A673 (cell line): ENCODE measurements around the gene LPCAT2. TPM values are rescaled to one million over a fixed set of nuclear protein-coding genes. Genes with fewer than 3 reads are reported as not detected.

Experiments
- BruUV-seq: library from RNA; stranded (reverse); fragments of 400-500 nt; replicated peaks from 2 replicates; lab custom pipeline; 2021; lab: Mats Ljungman, UMichigan
- CTCF ChIA-PET: fragments of 300-600 bp; sonication (Branson Sonifier 250); formaldehyde crosslinking; loops from one replicate; lab custom pipeline; 2022; ENCODE audit warnings: antibody characterized with exemption; lab: Charles Lee
- POLR2A ChIA-PET: fragments of 300-600 bp; sonication (Branson Sonifier 250); formaldehyde crosslinking; loops from one replicate; lab custom pipeline; 2022; ENCODE audit warnings: antibody characterized with exemption; ENCODE audit not compliant: low non-redundant PET; lab: Charles Lee
- DNase-seq: peaks from one replicate; pipeline ENCODE4 v3.0.0-alpha.2; 2015; ENCODE audit warnings: low spot score
- H3K27ac ChIP-seq: fragments of 200-600 bp; sonication (generic); 2 replicates; pipeline ENCODE4 v1.5.1; 2016; ENCODE audit warnings: mixed run types, low read depth, mild to moderate bottlenecking, mixed read lengths, antibody characterized with exemption, low read length; ENCODE audit not compliant: poor library complexity, severe bottlenecking
- H3K27me3 ChIP-seq: fragments of 200-600 bp; sonication (generic); replicated peaks from 2 replicates; pipeline ENCODE4 v1.6.1; 2017; ENCODE audit warnings: mixed run types, low read depth, mild to moderate bottlenecking, mixed read lengths, antibody characterized with exemption, low read length; ENCODE audit not compliant: insufficient read depth, poor library complexity
- H3K36me3 ChIP-seq: fragments of 200-600 bp; sonication (generic); 2 replicates; pipeline ENCODE4 v1.6.1; 2016; ENCODE audit warnings: mixed run types, mild to moderate bottlenecking, mixed read lengths, antibody characterized with exemption, low read length; ENCODE audit not compliant: insufficient read depth, poor library complexity, severe bottlenecking
- H3K4me1 ChIP-seq: fragments of 200-600 bp; sonication (generic); 2 replicates; pipeline ENCODE4 v1.6.1; 2017; ENCODE audit warnings: mixed run types, mild to moderate bottlenecking, mixed read lengths, antibody characterized with exemption, low read length; ENCODE audit not compliant: insufficient read depth, poor library complexity, severe bottlenecking
- H3K4me3 ChIP-seq: fragments of 200-600 bp; sonication (generic); 2 replicates; pipeline ENCODE4 v1.5.1; 2016; ENCODE audit warnings: low read depth, mixed run types, mild to moderate bottlenecking, mixed read lengths, low read length; ENCODE audit not compliant: poor library complexity, severe bottlenecking
- H3K9me3 ChIP-seq: fragments of 200-600 bp; sonication (generic); 2 replicates; pipeline ENCODE4 v1.6.1; 2016; ENCODE audit warnings: mixed run types, low read depth, mild to moderate bottlenecking, mixed read lengths, antibody characterized with exemption, low read length; ENCODE audit not compliant: poor library complexity, severe bottlenecking
- EZH2 ChIP-seq: fragments of 200-600 bp; sonication (generic); IDR thresholded peaks from 2 replicates; pipeline ENCODE4 v1.6.1; 2017; ENCODE audit warnings: borderline replicate concordance, low read depth, mild to moderate bottlenecking, mixed read lengths, antibody characterized with exemption, low read length; ENCODE audit not compliant: poor library complexity, severe bottlenecking
- intact Hi-C: fragments of 100-400 bp; cut with micrococcal nuclease; formaldehyde crosslinking; loops from one replicate; pipeline ENCODE4 v1.10.0; 2022; ENCODE audit not compliant: unreplicated experiment
- total RNA-seq: library from RNA; stranded (reverse); gene quantifications from 2 replicates; pipeline ENCODE4 v1.2.3, GENCODE V29; 2021
- TF ChIP-seq, protein P1 (sequence below): fragments of 300-800, 200-600 bp; sonication (generic); conservative IDR thresholded peaks from 2 replicates; pipeline ENCODE4 v1.5.1; 2017; ENCODE audit warnings: low read depth, mild to moderate bottlenecking, antibody characterized with exemption, low read length, moderate library complexity, mixed read lengths

Gene LPCAT2
- total RNA-seq, 1 experiment from 2014 or later, result 8.2 TPM

DNA sequence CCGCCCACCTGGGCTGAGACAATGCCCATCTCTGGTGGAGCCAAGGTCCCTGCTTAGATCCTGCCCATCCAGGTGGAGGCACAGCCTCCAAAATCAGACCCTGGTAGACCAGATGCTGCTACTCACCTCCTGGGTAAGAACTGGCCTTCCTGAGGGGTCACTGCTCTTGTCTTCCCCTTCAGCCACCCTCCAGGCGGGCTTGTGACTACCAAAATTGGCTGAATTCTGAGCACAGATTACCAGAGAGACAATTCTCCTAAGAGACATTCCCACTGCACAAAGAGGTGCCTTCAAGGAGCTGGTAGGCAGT is 19.0 kb upstream of the LPCAT2 start:
- Histone ChIP-seq H3K4me1 (no peaks in the 10 kb centered on the region), H3K9me3 (no peaks in the 10 kb centered on the region), H3K27ac (no peak overlapping the region), H3K36me3 (no peaks in the 10 kb centered on the region), H3K4me3 (no peak overlapping the region), H3K27me3 (no peaks in the 10 kb centered on the region)
- CTCF ChIA-PET, result no interaction called here
- POLR2A ChIA-PET, result no interaction called here
- BruUV-seq, result no TSS peak
- no peak for DNase-seq
- no peak for TF ChIP-seq EZH2
- TF ChIP-seq, protein P1, sequence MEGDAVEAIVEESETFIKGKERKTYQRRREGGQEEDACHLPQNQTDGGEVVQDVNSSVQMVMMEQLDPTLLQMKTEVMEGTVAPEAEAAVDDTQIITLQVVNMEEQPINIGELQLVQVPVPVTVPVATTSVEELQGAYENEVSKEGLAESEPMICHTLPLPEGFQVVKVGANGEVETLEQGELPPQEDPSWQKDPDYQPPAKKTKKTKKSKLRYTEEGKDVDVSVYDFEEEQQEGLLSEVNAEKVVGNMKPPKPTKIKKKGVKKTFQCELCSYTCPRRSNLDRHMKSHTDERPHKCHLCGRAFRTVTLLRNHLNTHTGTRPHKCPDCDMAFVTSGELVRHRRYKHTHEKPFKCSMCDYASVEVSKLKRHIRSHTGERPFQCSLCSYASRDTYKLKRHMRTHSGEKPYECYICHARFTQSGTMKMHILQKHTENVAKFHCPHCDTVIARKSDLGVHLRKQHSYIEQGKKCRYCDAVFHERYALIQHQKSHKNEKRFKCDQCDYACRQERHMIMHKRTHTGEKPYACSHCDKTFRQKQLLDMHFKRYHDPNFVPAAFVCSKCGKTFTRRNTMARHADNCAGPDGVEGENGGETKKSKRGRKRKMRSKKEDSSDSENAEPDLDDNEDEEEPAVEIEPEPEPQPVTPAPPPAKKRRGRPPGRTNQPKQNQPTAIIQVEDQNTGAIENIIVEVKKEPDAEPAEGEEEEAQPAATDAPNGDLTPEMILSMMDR, result no peak
- intact Hi-C loops, result no loop called here

DNA sequence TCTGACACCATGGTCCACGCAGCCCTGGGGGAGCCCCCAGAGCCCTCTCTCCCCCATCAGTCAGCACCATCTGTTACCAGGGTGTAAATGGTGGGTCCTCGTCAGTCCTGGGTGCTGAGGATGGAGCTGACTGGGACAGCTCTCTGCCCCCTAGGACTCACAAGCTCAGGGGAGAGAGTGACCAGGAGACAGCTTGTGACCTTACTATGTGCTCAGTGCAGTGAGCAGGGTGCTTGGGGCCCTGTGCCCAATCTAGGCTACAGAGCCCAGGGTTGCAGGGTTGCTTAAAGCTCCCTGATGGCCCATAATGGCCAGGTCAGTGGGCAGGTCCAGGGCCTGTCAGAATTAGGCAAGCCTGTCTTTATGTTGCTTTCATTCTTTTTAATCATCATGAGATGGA is 18.6 kb upstream of the LPCAT2 start:
- ChIA-PET POLR2A (no interaction called here), CTCF (no interaction called here)
- intact Hi-C loops, result no loop called here
- TF ChIP-seq EZH2, result no peak
- TF ChIP-seq, protein P1, result no peak
- Histone ChIP-seq H3K4me1 (peaks cover 2% of the 10 kb centered on the region), H3K36me3 (no peaks in the 10 kb centered on the region), H3K4me3 (no peak overlapping the region), H3K9me3 (no peaks in the 10 kb centered on the region), H3K27ac (no peak overlapping the region), H3K27me3 (no peaks in the 10 kb centered on the region)
- no TSS peak for BruUV-seq
- no peak for DNase-seq

DNA sequence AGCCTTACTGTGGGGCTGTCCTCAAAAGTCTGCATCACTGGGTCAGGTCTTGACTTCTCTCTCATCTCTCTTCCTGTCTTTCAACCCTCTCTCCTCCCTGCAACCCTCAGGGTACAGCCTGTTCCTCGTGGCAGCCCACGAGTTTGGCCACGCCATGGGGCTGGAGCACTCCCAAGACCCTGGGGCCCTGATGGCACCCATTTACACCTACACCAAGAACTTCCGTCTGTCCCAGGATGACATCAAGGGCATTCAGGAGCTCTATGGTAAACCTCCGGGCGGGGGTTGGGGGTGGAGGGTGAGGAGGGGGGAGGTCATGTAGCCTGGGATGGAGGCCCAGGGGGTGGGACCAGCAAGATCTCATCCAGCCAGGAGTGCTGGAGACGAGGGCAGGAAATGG is 17.2 kb upstream of the LPCAT2 start:
- CTCF ChIA-PET, result interaction anchor here (0.7 kb wide), 1 partner anchor 13 kb away, joined by 3 read pairs; no protein-coding TSS in a partner anchor
- H3K4me3 ChIP-seq, result no peak overlapping the region
- intact Hi-C loops, result no loop called here
- peaks cover 10% of the 10 kb centered on the region for H3K4me1 ChIP-seq
- no peak overlapping the region for H3K27ac ChIP-seq
- TF ChIP-seq, protein P1, result no peak
- no peak for TF ChIP-seq EZH2
- DNase-seq, result no peak
- POLR2A ChIA-PET, result interaction anchor here (0.6 kb wide), 1 partner anchor 267 kb away, joined by 5 read pairs; no protein-coding TSS in a partner anchor
- no peaks in the 10 kb centered on the region for H3K27me3 ChIP-seq
- H3K9me3 ChIP-seq, result no peaks in the 10 kb centered on the region
- no peaks in the 10 kb centered on the region for H3K36me3 ChIP-seq
- BruUV-seq, result no TSS peak
